Mesothelial cell of epicardium (in vitro differentiated cells): Measurements from ENCODE around the gene MYLK4. TPM values are rescaled to one million over a fixed set of nuclear protein-coding genes. Genes with fewer than 3 reads are reported as not detected.

Source experiments
- DNase-seq, 2 experiments: peaks; one replicate each; pipeline ENCODE4 v3.0.0; 2021; ENCODE audit warnings: low spot score in 2 of 2; ENCODE audit not compliant: unreplicated experiment in 2 of 2
- H3K27ac Mint-ChIP-seq: 2 replicates; pipeline ENCODE4 v1.8.0; 2021; ENCODE audit warnings: mixed read lengths
- H3K27me3 Mint-ChIP-seq: 2 replicates; pipeline ENCODE4 v1.8.0; 2021; ENCODE audit warnings: low read depth, mixed read lengths
- H3K36me3 Mint-ChIP-seq: 2 replicates; pipeline ENCODE4 v1.8.0; 2021; ENCODE audit warnings: mixed read lengths
- H3K4me1 Mint-ChIP-seq: 2 replicates; pipeline ENCODE4 v1.8.0; 2021; ENCODE audit warnings: mixed read lengths
- H3K4me3 Mint-ChIP-seq: 2 replicates; pipeline ENCODE4 v1.8.0; 2021; ENCODE audit warnings: mild to moderate bottlenecking, moderate library complexity, mixed read lengths
- H3K9me3 Mint-ChIP-seq: 2 replicates; pipeline ENCODE4 v1.8.0; 2021; ENCODE audit warnings: mixed read lengths
- CTCF ChIP-seq: fragments of 200-600 bp; sonication (generic); IDR thresholded peaks from one replicate; pipeline ENCODE4 v1.5.0; 2021; ENCODE audit warnings: antibody characterized with exemption; ENCODE audit not compliant: unreplicated experiment
- total RNA-seq: library from RNA; stranded (reverse); gene quantifications from 3 replicates; pipeline ENCODE4 v1.2.1, GENCODE V29; 2021

MYLK4 gene
- total RNA-seq, 1 donor from 2014 or later, result 0.89 TPM

GRCh38 chr6:2688401-2689064, 62.2 kb downstream of the MYLK4 start:
- H3K27me3 Mint-ChIP-seq, result no peaks in the 10 kb centered on the region
- DNase-seq, result no peak
- no peak overlapping the region for H3K27ac Mint-ChIP-seq
- H3K36me3 Mint-ChIP-seq, result peaks cover 2% of the 10 kb centered on the region
- no peak overlapping the region for H3K4me3 Mint-ChIP-seq
- no peaks in the 10 kb centered on the region for H3K9me3 Mint-ChIP-seq
- no peaks in the 10 kb centered on the region for H3K4me1 Mint-ChIP-seq
- TF ChIP-seq CTCF, result no peak

- no peak overlapping the region for H3K27ac Mint-ChIP-seq
- H3K9me3 Mint-ChIP-seq, result no peaks in the 10 kb centered on the region
- H3K36me3 Mint-ChIP-seq, result peaks cover 2% of the 10 kb centered on the region
Measured at GRCh38 chr6:2687456-2687855, 63.3 kb downstream of the MYLK4 start.

GRCh38 chr6:2686515-2686914, 64.2 kb downstream of the MYLK4 start:
- peaks cover 2% of the 10 kb centered on the region for H3K36me3 Mint-ChIP-seq

More at GRCh38 chr6:2687456-2687855, 63.3 kb downstream of the MYLK4 start:
- TF ChIP-seq CTCF, result no peak
- H3K27me3 Mint-ChIP-seq, result no peaks in the 10 kb centered on the region
- no peak overlapping the region for H3K4me3 Mint-ChIP-seq
- no peaks in the 10 kb centered on the region for H3K4me1 Mint-ChIP-seq
- no peak for DNase-seq

GRCh38 chr6:2684766-2685754, 65.7 kb downstream of the MYLK4 start:
- peaks cover 2% of the 10 kb centered on the region for H3K36me3 Mint-ChIP-seq
- no peaks in the 10 kb centered on the region for H3K4me1 Mint-ChIP-seq
- DNase-seq, result no peak
- H3K27me3 Mint-ChIP-seq, result no peaks in the 10 kb centered on the region
- no peak for TF ChIP-seq CTCF
- H3K9me3 Mint-ChIP-seq, result no peaks in the 10 kb centered on the region
- no peak overlapping the region for H3K4me3 Mint-ChIP-seq
- H3K27ac Mint-ChIP-seq, result no peak overlapping the region

More at GRCh38 chr6:2686515-2686914, 64.2 kb downstream of the MYLK4 start:
- Mint-ChIP-seq H3K4me1 (no peaks in the 10 kb centered on the region), H3K27me3 (no peaks in the 10 kb centered on the region), H3K9me3 (no peaks in the 10 kb centered on the region), H3K27ac (no peak overlapping the region), H3K4me3 (no peak overlapping the region)
- no peak for TF ChIP-seq CTCF
- DNase-seq, result no peak

- H3K4me3 Mint-ChIP-seq, result no peak overlapping the region
- peaks cover 2% of the 10 kb centered on the region for H3K36me3 Mint-ChIP-seq
- no peak for DNase-seq
- H3K4me1 Mint-ChIP-seq, result no peaks in the 10 kb centered on the region
- H3K9me3 Mint-ChIP-seq, result no peaks in the 10 kb centered on the region
- no peak overlapping the region for H3K27ac Mint-ChIP-seq
- H3K27me3 Mint-ChIP-seq, result no peaks in the 10 kb centered on the region
- TF ChIP-seq CTCF, result no peak
Measured at GRCh38 chr6:2684103-2684749, 66.5 kb downstream of the MYLK4 start.
